Right hindlimb (tissue), 1 donor: Measurements from ENCODE around the gene PHF2.

Experiments used
- DNase-seq: peaks from one replicate; pipeline ENCODE4 v3.0.0-alpha.2; 2018

PHF2 gene

GRCh38 chr9:93569621-93570174, 6.7 kb upstream of the PHF2 start:
- DNase-seq, result no peak

DNA sequence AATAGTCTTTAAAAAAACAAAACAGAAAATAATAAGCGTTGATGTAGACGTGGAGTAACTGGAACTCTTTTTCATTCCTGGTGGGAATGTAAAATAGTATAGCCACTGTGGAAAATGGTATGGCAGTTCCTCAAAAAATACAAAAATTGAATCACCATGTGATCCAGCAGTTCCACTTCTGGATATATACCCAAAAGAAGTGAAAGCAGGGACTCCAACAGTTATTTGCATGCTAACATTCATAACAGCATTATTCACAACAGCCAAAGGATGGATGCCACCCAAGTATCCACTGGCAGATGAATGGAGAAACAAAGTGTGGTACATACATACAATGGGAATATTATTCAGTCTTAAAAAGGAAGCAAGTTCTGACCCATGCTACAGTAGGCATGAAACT, 4.2 kb upstream of the PHF2 start:
- no peak for DNase-seq

DNA sequence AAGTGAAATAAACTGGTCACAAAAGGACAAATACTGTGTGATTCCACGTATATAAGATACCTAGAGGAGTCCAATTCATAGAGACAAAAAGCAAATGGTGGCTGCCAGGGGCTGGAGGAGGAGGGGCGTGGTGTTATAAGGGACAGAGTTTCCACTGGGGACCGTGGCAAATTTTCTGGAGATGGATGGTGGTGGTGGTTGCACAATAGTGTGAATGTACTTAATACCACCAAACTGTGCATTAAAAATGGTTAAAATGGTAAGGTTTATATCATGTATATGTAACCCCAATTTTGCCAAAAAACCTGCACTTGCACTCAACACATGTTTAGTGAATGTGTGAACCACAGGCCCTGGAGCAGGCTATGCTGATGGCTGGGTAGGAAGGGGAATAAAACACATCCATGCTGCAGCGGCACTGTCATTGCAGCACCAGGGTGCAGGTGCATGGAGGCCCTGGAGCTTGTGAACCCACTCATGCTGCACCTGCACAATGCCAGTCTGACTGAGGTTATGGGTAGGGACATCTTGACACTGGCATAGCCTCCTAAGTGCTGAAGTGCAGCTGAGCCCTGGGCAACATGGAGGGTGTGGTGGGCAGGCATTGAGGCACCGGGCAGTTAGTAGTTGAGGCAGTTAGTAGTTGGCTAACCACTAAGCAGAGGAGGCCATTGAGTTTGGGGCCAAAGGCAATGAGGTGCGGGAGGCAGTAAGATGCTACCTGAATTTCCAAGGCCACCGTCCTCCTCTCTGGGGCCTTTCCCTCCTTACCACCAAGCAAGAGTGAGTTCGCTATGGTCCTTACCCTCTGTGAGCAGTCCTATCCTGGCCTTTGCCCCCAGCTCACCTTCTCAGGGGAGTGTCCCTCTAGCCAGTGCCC, 3.5 kb upstream of the PHF2 start:
- DNase-seq, result no peak

- no peak for DNase-seq
Measured at GRCh38 chr9:93573516-93573828, 2.9 kb upstream of the PHF2 start.

DNA sequence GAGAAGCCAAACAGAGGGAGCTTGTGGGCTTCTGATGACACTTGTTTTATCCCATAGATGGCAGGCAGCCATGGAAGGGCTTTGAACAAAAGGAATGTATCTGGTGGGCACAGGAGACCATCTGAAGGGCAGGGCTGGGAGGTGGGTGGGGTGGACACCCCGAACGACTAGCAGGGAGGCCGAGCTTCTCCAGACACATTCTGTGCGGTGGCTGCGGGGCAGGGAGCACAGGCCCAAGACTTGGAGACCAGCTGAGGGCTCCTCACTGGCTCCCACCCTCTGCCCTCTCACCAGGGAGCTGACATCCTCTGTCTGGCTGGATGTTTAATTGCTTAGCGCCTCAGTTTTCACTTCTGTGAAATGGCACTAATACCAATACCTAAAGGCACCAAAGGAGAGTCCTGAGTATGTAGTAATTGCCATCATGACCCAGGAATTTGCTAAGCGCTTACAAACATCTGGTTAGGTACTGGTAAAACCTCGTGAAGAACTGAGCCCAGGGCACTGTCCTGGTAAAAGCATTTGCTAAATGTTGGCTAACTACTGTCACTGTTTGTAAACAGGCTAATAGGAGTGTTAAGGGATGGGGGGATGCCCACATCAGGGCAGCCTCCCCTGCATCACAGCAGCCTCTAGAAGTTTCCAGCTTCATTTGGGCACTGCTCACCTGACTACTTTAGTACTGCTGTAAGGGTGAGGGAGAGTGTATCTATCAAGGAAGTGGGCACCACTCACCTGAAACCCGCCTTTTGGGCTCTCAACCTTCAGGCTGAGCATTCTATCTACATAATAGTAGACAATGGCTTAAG, 2.1 kb upstream of the PHF2 start:
- DNase-seq, result no peak

GRCh38 chr9:93574900-93575795, 1.2 kb upstream of the PHF2 start:
- DNase-seq, result no peak

DNA sequence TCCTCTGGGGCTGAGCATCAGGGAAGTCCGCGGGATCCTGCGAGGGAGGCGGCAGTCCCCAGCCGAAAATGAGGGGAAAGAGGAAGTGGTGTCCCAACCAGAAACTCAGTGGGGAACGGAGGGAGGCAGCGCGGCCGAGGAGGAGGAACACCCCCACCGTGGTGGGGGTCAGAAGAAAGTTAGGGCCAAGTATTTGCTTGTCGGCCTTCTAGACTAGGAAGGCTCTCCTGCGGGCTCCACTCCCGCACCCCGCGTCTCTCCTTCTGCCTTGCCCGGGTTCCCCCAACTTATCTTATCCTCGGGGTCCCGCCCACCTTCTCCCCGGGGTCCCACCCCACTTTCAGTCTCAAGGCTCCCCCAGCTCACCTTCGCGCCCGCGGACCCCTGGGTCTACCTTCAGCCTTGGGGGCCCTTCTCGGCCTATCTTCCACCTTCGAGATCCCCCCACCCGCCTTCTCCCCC, 557 bp upstream of the PHF2 start:
- peak; percentile 65 for DNase-seq

- peak; percentile 66 for DNase-seq
Measured at GRCh38 chr9:93577078-93577974, 942 bp downstream of the PHF2 start.

- no peak for DNase-seq
Measured at GRCh38 chr9:93577975-93578682, 1.7 kb downstream of the PHF2 start.

DNA sequence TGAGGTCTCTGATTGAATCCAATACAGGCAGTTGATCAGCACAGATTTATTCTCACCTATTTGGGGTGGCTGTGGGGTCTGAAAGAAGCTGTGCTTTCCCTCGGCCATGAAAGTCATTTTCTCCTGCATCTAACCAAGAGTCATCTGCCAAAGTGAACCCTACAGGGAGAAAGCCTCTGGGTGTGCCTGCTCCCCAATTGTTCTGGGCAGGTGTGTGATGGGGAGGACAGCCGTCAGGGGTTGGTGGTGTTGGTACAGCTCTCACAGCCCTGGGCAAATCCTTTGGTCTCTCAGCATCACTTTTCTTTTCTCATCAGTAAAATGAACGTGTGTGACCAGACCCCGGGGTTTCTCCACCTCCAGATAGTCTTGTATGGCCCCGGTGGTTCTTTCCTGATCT, 2.5 kb downstream of the PHF2 start:
- no peak for DNase-seq

- no peak for DNase-seq
Measured at GRCh38 chr9:93579711-93580516, 3.5 kb downstream of the PHF2 start.

GRCh38 chr9:93580654-93581380, 4.4 kb downstream of the PHF2 start:
- no peak for DNase-seq

GRCh38 chr9:93582115-93582514, 5.7 kb downstream of the PHF2 start:
- no peak for DNase-seq

DNA sequence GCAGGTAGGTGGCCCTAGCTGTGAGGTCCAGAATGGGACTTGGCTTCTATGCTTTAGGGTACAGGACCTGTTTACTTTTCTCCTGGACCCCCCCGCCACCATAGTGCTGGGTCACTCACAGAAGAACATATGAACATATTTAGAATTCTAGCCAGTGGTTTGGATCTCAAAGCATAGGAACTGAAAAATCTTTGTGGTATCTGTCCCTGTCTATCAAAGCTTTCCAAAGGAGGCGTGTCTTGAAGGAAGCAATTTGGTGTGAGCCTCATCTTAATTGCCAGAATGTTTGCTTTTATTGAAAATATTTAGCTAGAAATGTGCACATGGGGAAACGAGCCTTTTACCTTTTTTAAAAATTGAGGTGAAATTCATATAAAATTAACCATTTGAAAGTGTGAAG, 6.2 kb downstream of the PHF2 start:
- DNase-seq, result no peak

GRCh38 chr9:93585259-93585658, 8.9 kb downstream of the PHF2 start:
- no peak for DNase-seq

GRCh38 chr9:93585695-93586094, 9.3 kb downstream of the PHF2 start:
- no peak for DNase-seq

DNA sequence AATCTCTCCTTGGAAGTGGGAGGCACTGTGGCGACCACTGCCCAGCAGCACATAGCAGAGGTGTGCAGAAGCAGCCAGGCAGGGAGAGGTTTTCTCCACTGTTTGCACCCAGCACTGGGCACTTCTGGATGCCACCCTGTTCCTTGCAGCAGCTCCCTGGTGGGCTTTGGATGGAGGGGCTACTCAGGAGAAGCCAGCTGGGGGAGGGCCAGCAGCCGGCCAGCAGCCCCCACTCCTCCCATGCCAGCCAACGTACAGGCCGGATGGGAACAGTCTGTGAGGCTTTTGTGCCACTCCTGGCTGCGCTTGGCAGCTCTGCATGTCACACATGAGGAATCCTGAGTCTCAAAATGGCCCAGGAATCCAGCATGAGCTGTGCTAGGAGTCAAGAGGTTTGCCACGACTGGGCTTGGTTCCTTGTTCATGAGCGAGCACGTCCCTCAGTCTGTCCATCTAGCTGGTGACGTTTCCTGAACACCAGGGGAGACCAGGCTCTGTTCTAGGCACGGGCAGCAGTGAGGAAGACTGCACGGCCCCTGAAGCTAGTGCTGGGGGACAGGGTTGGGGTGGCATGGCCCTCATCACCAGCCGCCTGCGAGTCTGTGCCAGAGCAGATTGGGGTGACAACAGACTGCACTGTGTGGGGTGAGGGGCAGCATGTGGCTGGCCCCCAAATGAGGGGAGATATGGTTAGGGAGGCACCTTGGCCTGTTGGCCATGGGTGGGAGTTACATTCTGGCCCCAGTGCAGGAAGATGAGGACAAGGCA, 10.1 kb downstream of the PHF2 start:
- DNase-seq, result no peak

DNA sequence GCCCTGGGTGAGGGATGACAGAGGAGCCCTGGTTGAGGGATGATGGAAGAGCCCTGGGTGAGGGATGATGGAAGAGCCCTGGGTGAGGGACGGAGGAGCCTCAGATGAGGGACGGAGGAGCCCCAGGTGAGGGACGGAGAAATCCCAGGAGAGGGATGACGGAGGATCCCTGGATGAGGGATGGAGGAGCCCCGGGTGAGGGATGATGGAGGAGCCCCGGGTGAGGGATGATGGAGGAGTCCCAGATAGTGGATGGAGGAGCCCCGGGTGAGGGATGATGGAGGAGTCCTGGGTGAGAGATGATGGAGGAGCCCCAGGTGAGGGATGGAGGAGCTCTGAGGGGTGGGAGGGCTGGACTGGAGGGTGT, 10.9 kb downstream of the PHF2 start:
- DNase-seq, result no peak
